GM23248 (cell line): ENCODE data around the gene OR4F6. TPM values are rescaled to one million over a fixed set of nuclear protein-coding genes. Genes with fewer than 3 reads are reported as not detected.
"Not testable (repeated sequence)": the region's sequence is repeated elsewhere in the genome, so short reads cannot be mapped to it uniquely, and the experiment has no call there.

Experiments
- DNase-seq: peaks from one replicate; pipeline ENCODE4 v3.0.0-alpha.2; 2015
- H2AFZ ChIP-seq: fragments of 200-600 bp; sonication (generic); 2 replicates; pipeline ENCODE4 v1.6.1; 2016; ENCODE audit warnings: antibody characterized with exemption
- H3F3A ChIP-seq: fragments of 200-600 bp; sonication (generic); 2 replicates; pipeline ENCODE4 v1.6.1; 2016; ENCODE audit warnings: mild to moderate bottlenecking, antibody characterized with exemption, mixed run types; ENCODE audit not compliant: insufficient read depth
- H3K27ac ChIP-seq: fragments of 200-600 bp; sonication (generic); 2 replicates; pipeline ENCODE4 v1.5.1; 2016; ENCODE audit warnings: mild to moderate bottlenecking
- H3K27me3 ChIP-seq: fragments of 200-600 bp; sonication (generic); replicated peaks from 2 replicates; pipeline ENCODE4 v1.6.1; 2016; ENCODE audit warnings: mild to moderate bottlenecking; ENCODE audit not compliant: insufficient read depth
- H3K36me3 ChIP-seq: fragments of 200-600 bp; sonication (generic); 2 replicates; pipeline ENCODE4 v1.6.1; 2016; ENCODE audit warnings: low read depth, mild to moderate bottlenecking
- H3K4me1 ChIP-seq: fragments of 200-600 bp; sonication (generic); 2 replicates; pipeline ENCODE4 v1.6.1; 2016; ENCODE audit warnings: mild to moderate bottlenecking; ENCODE audit not compliant: insufficient read depth
- H3K4me2 ChIP-seq: fragments of 200-600 bp; sonication (generic); one replicate; pipeline ENCODE4 v1.6.1; 2016; ENCODE audit warnings: mild to moderate bottlenecking; ENCODE audit not compliant: unreplicated experiment
- H3K4me3 ChIP-seq: fragments of 200-600 bp; sonication (generic); 2 replicates; pipeline ENCODE4 v1.5.1; 2016; ENCODE audit warnings: mild to moderate bottlenecking
- H3K79me2 ChIP-seq: fragments of 200-600 bp; sonication (generic); 2 replicates; pipeline ENCODE4 v1.6.1; 2016; ENCODE audit warnings: mild to moderate bottlenecking; ENCODE audit not compliant: insufficient read depth
- H3K9ac ChIP-seq: fragments of 200-600 bp; sonication (generic); 2 replicates; pipeline ENCODE4 v1.6.1; 2016; ENCODE audit warnings: mild to moderate bottlenecking
- H3K9me2 ChIP-seq: fragments of 200-600 bp; sonication (generic); 2 replicates; pipeline ENCODE4 v1.6.1; 2016; ENCODE audit warnings: mixed run types, mild to moderate bottlenecking, moderate library complexity; ENCODE audit not compliant: insufficient read depth
- H3K9me3 ChIP-seq: fragments of 200-600 bp; sonication (generic); one replicate; pipeline ENCODE4 v1.6.1; 2017; ENCODE audit warnings: low read depth
- H4K20me1 ChIP-seq: fragments of 200-600 bp; sonication (generic); 2 replicates; pipeline ENCODE4 v1.6.0; 2016; ENCODE audit not compliant: insufficient read depth
- EZH2 ChIP-seq: fragments of 200-600 bp; sonication (generic); IDR thresholded peaks from 2 replicates; pipeline ENCODE4 v1.6.1; 2018; ENCODE audit warnings: antibody characterized with exemption, mild to moderate bottlenecking; ENCODE audit not compliant: insufficient read depth, poor library complexity, severe bottlenecking
- EZH2phosphoT487 ChIP-seq: fragments of 200-600 bp; sonication (generic); IDR thresholded peaks from 2 replicates; pipeline ENCODE4 v1.6.1; 2018; ENCODE audit warnings: antibody characterized with exemption, moderate library complexity, mild to moderate bottlenecking, low read depth; ENCODE audit not compliant: insufficient read depth
- WGBS, 2 experiments: methylation state at CpG; one replicate each; pipeline ENCODE4 v1.1.6; 2015 to 2017; ENCODE audit warnings: low lambda C conversion rate in 2 of 2, low coverage in 1 of 2; ENCODE audit errors: missing lambda C conversion rate in 2 of 2; 5-methylcytosine and 5-hydroxymethylcytosine counted together
- in situ Hi-C: fragments of 300-500 bp; cut with MboI; formaldehyde crosslinking; loops from 2 replicates; pipeline ENCODE4 v1.15.0; 2020
- polyA plus RNA-seq: library from polyadenylated mRNA; unstranded; fragments of >200 nt; fragmentation: Nextera tagmentation; extraction: Ambion mirVana; gene quantifications from 2 replicates; pipeline ENCODE4 v1.2.1, GENCODE V29; 2016
- total RNA-seq: library from RNA; depleted of rRNA; stranded (reverse); fragments of >200 nt; shearing (Covaris generic); gene quantifications from 2 replicates; pipeline ENCODE4 v1.2.3, GENCODE V29; 2014; rRNA removed

OR4F6 gene
- total RNA-seq, result not detected in 2 replicates
- polyA plus RNA-seq, result not detected in 2 replicates

- no peaks in the 10 kb centered on the region for H3K27me3 ChIP-seq
- H2AFZ ChIP-seq, result no peak within 1 kb of the TSS
- DNase-seq, result no peak
- in situ Hi-C loops, result no loop called here
- no peaks in the 10 kb centered on the region for H3K79me2 ChIP-seq
- H3K4me2 ChIP-seq, result no peak within 1 kb of the TSS
- H3K27ac ChIP-seq, result no peak within 1 kb of the TSS
- TF ChIP-seq EZH2 (no peak), EZH2phosphoT487 (no peak)
- no peaks in the 10 kb centered on the region for H4K20me1 ChIP-seq
- no peak within 1 kb of the TSS for H3K4me3 ChIP-seq
- H3F3A ChIP-seq, result peaks cover 6% of the 10 kb centered on the region; the same call in 1 of the 2 replicates
- H3K9me2 ChIP-seq, result no peaks in the 10 kb centered on the region
- H3K36me3 ChIP-seq, result no peaks in the 10 kb centered on the region
- peaks cover 10% of the 10 kb centered on the region for H3K4me1 ChIP-seq
- H3K9me3 ChIP-seq, result no peaks in the 10 kb centered on the region
- H3K9ac ChIP-seq, result no peak within 1 kb of the TSS
- WGBS, 2 experiments, result 81 to 87% methylated on average over 2 of the region's 2 CpGs
Observed at GRCh38 chr15:101803209-101803608, at the start of gene OR4F6. Gene OR4F6 (plus strand): TSS chr15:101803509. CDS start chr15:101805720, 2,211 bp downstream.

GRCh38 chr15:101764669-101765339, 38.5 kb upstream of the OR4F6 start:
- H3K36me3 ChIP-seq, H3F3A ChIP-seq, H3K9me2 ChIP-seq, H4K20me1 ChIP-seq, H3K79me2 ChIP-seq, H3K9me3 ChIP-seq, H3K4me1 ChIP-seq, DNase-seq, H3K4me2 ChIP-seq, H3K9ac ChIP-seq, H3K27ac ChIP-seq, H3K4me3 ChIP-seq, H3K27me3 ChIP-seq, H2AFZ ChIP-seq, in situ Hi-C loops: not testable (repeated sequence)
- 91 to 94% methylated on average over 22 to 23 of the region's 23 CpGs for WGBS, 2 experiments

GRCh38 chr15:101765340-101765671, 38.0 kb upstream of the OR4F6 start:
- H3F3A ChIP-seq, H3K36me3 ChIP-seq, H3K4me2 ChIP-seq, in situ Hi-C loops, H3K79me2 ChIP-seq, H3K9ac ChIP-seq, H3K9me3 ChIP-seq, H3K27me3 ChIP-seq, H3K4me1 ChIP-seq, H2AFZ ChIP-seq, DNase-seq, H3K4me3 ChIP-seq, H3K27ac ChIP-seq, H4K20me1 ChIP-seq, H3K9me2 ChIP-seq: not testable (repeated sequence)
- WGBS, 2 experiments, result 89 to 91% methylated on average over 7 of the region's 7 CpGs

GRCh38 chr15:101765772-101766456, 37.4 kb upstream of the OR4F6 start:
- H3F3A ChIP-seq, result no peaks in the 10 kb centered on the region
- no peaks in the 10 kb centered on the region for H3K4me1 ChIP-seq
- no peak overlapping the region for H2AFZ ChIP-seq
- H3K27ac ChIP-seq, result no peak overlapping the region
- H3K36me3 ChIP-seq, result no peaks in the 10 kb centered on the region
- no peak for TF ChIP-seq EZH2
- 86 to 92% methylated on average over 9 to 15 of the region's 15 CpGs for WGBS, 2 experiments
- H3K9me2 ChIP-seq, result no peaks in the 10 kb centered on the region
- H4K20me1 ChIP-seq, result no peaks in the 10 kb centered on the region
- H3K9me3 ChIP-seq, result no peaks in the 10 kb centered on the region
- H3K27me3 ChIP-seq, result no peaks in the 10 kb centered on the region
- H3K4me3 ChIP-seq, result no peak overlapping the region
- in situ Hi-C loops, result no loop called here
- no peak overlapping the region for H3K9ac ChIP-seq
- no peak overlapping the region for H3K4me2 ChIP-seq
- no peaks in the 10 kb centered on the region for H3K79me2 ChIP-seq
- no peak for DNase-seq

GRCh38 chr15:101767083-101767640, 36.1 kb upstream of the OR4F6 start:
- H3K4me2 ChIP-seq, H3K27ac ChIP-seq, H3K4me3 ChIP-seq, H3K4me1 ChIP-seq, H4K20me1 ChIP-seq, H2AFZ ChIP-seq, in situ Hi-C loops, DNase-seq, H3K9me2 ChIP-seq, H3K27me3 ChIP-seq, H3K79me2 ChIP-seq, H3K9me3 ChIP-seq, H3F3A ChIP-seq, H3K9ac ChIP-seq, H3K36me3 ChIP-seq: not testable (repeated sequence)
- 78 to 89% methylated on average over 7 to 8 of the region's 11 CpGs for WGBS, 2 experiments
